ENCODE results near the gene HCN3.
A peak's percentile ranks its signal among the peaks of the same experiment; 100 is the strongest.

The HCN3 gene

GRCh38 chr1:155307247-155307740 lies 30.0 kb downstream of the HCN3 start:
- no peak overlapping the region for H3K27ac ChIP-seq

DNA sequence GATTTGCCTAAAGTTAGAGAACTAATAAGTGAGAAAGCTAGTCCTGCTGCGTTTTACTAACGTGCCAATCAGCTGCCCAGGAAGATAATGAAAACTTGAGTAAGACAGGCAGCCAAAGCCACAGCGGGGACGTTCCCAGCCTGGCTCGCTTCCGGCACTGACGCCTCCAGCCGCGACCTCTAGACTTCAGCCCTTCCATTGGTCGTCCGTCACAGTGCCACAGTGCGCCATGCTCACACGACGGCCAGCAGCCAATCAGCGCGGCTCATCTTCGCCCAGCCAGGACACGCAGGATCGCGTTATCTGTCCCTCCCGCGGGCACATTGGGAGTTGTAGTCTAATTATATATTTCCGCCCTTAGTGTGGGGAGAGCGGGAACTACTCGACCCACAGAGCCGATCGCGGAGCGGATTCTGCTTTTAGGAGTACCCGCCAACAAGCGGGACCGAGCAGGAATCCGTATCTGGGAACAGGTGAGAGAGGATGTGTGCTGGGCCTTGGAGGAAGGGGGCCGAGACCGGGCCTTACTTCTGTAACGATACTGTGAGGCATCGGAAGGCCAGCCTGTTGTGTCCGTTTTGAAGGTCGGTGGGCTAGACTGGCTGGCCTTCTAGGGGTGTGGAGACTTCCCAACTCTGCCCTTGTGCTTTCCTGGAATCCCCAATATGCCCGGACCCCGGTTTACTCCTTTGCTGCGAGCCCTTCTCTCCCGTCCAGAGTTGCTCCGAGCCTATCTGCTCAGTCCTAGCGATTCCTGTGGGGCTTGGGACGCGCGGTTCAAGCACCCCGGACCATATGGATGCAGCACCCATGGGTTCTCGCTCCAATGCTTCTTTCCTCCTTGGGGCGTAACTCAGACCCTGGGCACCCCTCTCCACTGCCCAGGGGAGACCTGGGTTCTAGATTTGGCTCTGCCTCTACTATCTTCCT lies 31.5 kb downstream of the HCN3 start, which contains the start of gene FDPS:
Gene FDPS (plus strand): TSS at position 374 of the 930 bp plus-strand sequence. CDS start 924 bp downstream, outside the sequence.
- Histone ChIP-seq H3K36me3 (replicated peaks) (peaks cover 21% of the 10 kb centered on the region), H3K27me3 (replicated peaks) (no peaks in the 10 kb centered on the region), H3K27ac (peak within 1 kb of the TSS; percentile 91), H3K4me3 (ENCODE audit: low read depth, low read length) (peak within 1 kb of the TSS; percentile 93)
- peak; percentile 99 for DNase-seq
- TF ChIP-seq, protein P1, sequence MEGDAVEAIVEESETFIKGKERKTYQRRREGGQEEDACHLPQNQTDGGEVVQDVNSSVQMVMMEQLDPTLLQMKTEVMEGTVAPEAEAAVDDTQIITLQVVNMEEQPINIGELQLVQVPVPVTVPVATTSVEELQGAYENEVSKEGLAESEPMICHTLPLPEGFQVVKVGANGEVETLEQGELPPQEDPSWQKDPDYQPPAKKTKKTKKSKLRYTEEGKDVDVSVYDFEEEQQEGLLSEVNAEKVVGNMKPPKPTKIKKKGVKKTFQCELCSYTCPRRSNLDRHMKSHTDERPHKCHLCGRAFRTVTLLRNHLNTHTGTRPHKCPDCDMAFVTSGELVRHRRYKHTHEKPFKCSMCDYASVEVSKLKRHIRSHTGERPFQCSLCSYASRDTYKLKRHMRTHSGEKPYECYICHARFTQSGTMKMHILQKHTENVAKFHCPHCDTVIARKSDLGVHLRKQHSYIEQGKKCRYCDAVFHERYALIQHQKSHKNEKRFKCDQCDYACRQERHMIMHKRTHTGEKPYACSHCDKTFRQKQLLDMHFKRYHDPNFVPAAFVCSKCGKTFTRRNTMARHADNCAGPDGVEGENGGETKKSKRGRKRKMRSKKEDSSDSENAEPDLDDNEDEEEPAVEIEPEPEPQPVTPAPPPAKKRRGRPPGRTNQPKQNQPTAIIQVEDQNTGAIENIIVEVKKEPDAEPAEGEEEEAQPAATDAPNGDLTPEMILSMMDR (IDR thresholded peaks at IDR 0.05; ENCODE audit: low read depth, low read length, missing control alignments) = no peak
- in situ Hi-C loops (cut with HindIII; ENCODE audit: low pct_ligation_motif_present, low sequenced_read_pairs) = no loop called here

More at GRCh38 chr1:155307247-155307740, 30.0 kb downstream of the HCN3 start:
- no peak overlapping the region for H3K4me3 ChIP-seq (ENCODE audit: low read depth, low read length)
- H3K36me3 ChIP-seq (replicated peaks) = peaks cover 9% of the 10 kb centered on the region
- DNase-seq = peak; percentile 28
- TF ChIP-seq, protein P1 (IDR thresholded peaks at IDR 0.05; ENCODE audit: low read depth, low read length, missing control alignments) = peak; percentile 48
- in situ Hi-C loops (cut with HindIII; ENCODE audit: low pct_ligation_motif_present, low sequenced_read_pairs) = no loop called here
- no peaks in the 10 kb centered on the region for H3K27me3 ChIP-seq (replicated peaks)

DNA sequence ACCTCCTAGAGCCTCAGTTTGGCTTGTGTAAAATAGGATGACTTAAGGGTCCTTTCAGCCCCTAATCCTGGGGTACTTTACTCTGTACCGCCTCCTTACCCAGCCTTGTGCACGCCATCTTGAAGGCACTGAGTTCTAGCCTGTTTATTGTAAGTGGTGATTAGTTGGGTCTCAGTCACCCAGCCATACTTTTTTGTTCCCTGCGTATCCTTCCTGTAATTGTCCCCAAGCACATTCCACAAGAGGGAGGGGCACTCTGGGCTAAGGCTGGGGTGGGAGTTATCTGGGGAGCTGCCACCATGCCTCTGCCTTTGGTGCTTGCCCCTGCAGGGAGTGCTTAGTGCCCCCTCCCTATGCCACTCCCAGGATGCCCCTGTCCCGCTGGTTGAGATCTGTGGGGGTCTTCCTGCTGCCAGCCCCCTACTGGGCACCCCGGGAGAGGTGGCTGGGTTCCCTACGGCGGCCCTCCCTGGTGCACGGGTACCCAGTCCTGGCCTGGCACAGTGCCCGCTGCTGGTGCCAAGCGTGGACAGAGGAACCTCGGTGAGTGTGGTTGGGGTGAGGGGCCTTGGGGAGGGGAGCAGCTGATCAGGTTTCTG lies 32.3 kb downstream of the HCN3 start:
- peak overlapping the region; percentile 93 for H3K4me3 ChIP-seq (ENCODE audit: low read depth, low read length)
- no peaks in the 10 kb centered on the region for H3K27me3 ChIP-seq (replicated peaks)
- in situ Hi-C loops (cut with HindIII; ENCODE audit: low pct_ligation_motif_present, low sequenced_read_pairs) = no loop called here
- no peak for DNase-seq
- peaks cover 26% of the 10 kb centered on the region for H3K36me3 ChIP-seq (replicated peaks)
- H3K27ac ChIP-seq = peak overlapping the region; percentile 91
- TF ChIP-seq, protein P1 (IDR thresholded peaks at IDR 0.05; ENCODE audit: low read depth, low read length, missing control alignments) = peak; percentile 18

DNA sequence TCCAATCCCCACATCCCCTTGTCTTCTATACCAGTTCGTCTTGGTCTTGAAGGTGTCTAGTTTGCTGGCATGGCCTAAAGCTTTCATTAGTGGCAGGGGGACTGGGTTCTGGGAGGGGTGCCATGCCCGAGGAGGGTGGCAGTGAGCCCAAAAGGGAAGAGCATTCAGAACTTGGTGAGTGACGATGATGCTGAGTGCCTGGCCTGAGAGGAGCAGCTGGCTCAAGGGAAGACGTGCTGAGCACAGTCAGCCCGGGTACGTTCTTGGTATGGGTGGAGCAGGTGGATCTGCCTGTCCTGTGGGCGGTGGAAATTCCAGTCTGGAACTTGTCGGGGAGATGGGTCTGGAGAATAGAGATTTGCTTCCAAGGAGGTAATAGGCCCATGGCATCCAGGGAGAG lies 36.0 kb downstream of the HCN3 start:
- no peak overlapping the region for H3K27ac ChIP-seq
- no peak overlapping the region for H3K4me3 ChIP-seq (ENCODE audit: low read depth, low read length)
- in situ Hi-C loops (cut with HindIII; ENCODE audit: low pct_ligation_motif_present, low sequenced_read_pairs) = no loop called here
- no peaks in the 10 kb centered on the region for H3K27me3 ChIP-seq (replicated peaks)
- no peak for DNase-seq
- H3K36me3 ChIP-seq (replicated peaks) = peaks cover 46% of the 10 kb centered on the region
- TF ChIP-seq, protein P1 (IDR thresholded peaks at IDR 0.05; ENCODE audit: low read depth, low read length, missing control alignments) = no peak

DNA sequence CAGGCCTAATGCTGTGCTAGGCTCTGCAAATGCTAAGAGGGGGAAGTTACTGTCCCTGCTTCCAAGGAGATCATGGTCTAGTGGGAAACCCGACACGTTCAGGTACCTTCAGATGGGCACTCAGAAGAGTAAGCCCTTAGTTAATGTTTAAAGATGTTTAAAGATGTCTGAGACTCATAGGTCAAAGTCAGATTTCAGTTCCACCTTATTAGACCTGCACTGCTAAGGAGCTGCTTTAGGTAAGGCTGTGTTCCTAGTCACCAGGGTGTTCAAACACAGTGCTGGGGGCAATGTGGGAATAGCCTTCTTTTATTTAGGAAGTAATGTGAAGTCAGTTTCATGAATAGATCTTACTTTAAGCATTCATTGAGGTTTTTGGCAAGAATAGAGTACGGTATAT lies 39.7 kb downstream of the HCN3 start:
- DNase-seq = no peak
- Histone ChIP-seq H3K27ac (no peak overlapping the region), H3K27me3 (replicated peaks) (no peaks in the 10 kb centered on the region), H3K36me3 (replicated peaks) (peaks cover 55% of the 10 kb centered on the region), H3K4me3 (ENCODE audit: low read depth, low read length) (no peak overlapping the region)
- TF ChIP-seq, protein P1 (IDR thresholded peaks at IDR 0.05; ENCODE audit: low read depth, low read length, missing control alignments) = no peak
- in situ Hi-C loops (cut with HindIII; ENCODE audit: low pct_ligation_motif_present, low sequenced_read_pairs) = no loop called here
